ENCODE measurements around the gene CD28. TPM values are rescaled to one million over a fixed set of nuclear protein-coding genes. Genes with fewer than 3 reads are reported as not detected.

Gene CD28
- total RNA-seq, 1 donor from 2014 or later: 2.7 TPM

- Histone ChIP-seq H3K9me3 (no peaks in the 10 kb centered on the region), H3K36me3 (no peaks in the 10 kb centered on the region), H3K27ac (no peak overlapping the region), H3K27me3 (no peaks in the 10 kb centered on the region), H3K4me3 (no peak overlapping the region), H3K4me1 (peaks cover 9% of the 10 kb centered on the region)
- intact Hi-C loops (cut with DNase I): no loop called here
- TF ChIP-seq POLR2AphosphoS5 (IDR thresholded peaks at IDR 0.05; ENCODE audit: insufficient read depth in 1 of 2, low read depth in 1 of 2) (no peak), CTCF (IDR thresholded peaks at IDR 0.05) (no peak), POLR2A (IDR thresholded peaks at IDR 0.05) (no peak)
- DNase-seq (ENCODE audit: extremely low spot score in 2 of 2): no peak
Observed at GRCh38 chr2:203690117-203690431, 16.4 kb upstream of the CD28 start.

- no peaks in the 10 kb centered on the region for H3K9me3 ChIP-seq
- H3K36me3 ChIP-seq: no peaks in the 10 kb centered on the region
- peaks cover 4% of the 10 kb centered on the region for H3K4me1 ChIP-seq
- H3K27me3 ChIP-seq: no peaks in the 10 kb centered on the region
- no peak for DNase-seq (ENCODE audit: extremely low spot score in 2 of 2)
- H3K4me3 ChIP-seq: no peak overlapping the region
- TF ChIP-seq POLR2A (IDR thresholded peaks at IDR 0.05) (no peak), CTCF (IDR thresholded peaks at IDR 0.05) (no peak), POLR2AphosphoS5 (IDR thresholded peaks at IDR 0.05; ENCODE audit: insufficient read depth in 1 of 2, low read depth in 1 of 2) (no peak)
- intact Hi-C loops (cut with DNase I): no loop called here
- H3K27ac ChIP-seq: no peak overlapping the region
Observed at GRCh38 chr2:203690441-203691047, 15.9 kb upstream of the CD28 start.

- DNase-seq (ENCODE audit: extremely low spot score in 2 of 2): no peak
- no peaks in the 10 kb centered on the region for H3K36me3 ChIP-seq
- no peaks in the 10 kb centered on the region for H3K27me3 ChIP-seq
- intact Hi-C loops (cut with DNase I): no loop called here
- H3K4me1 ChIP-seq: no peaks in the 10 kb centered on the region
- no peaks in the 10 kb centered on the region for H3K9me3 ChIP-seq
- H3K4me3 ChIP-seq: no peak overlapping the region
- TF ChIP-seq CTCF (IDR thresholded peaks at IDR 0.05) (no peak), POLR2AphosphoS5 (IDR thresholded peaks at IDR 0.05; ENCODE audit: insufficient read depth in 1 of 2, low read depth in 1 of 2) (no peak), POLR2A (IDR thresholded peaks at IDR 0.05) (no peak)
- H3K27ac ChIP-seq: no peak overlapping the region
Observed at GRCh38 chr2:203691149-203691548, 15.3 kb upstream of the CD28 start.

- no peaks in the 10 kb centered on the region for H3K4me1 ChIP-seq
- no peaks in the 10 kb centered on the region for H3K9me3 ChIP-seq
- TF ChIP-seq POLR2A (IDR thresholded peaks at IDR 0.05): no peak
- TF ChIP-seq POLR2AphosphoS5 (IDR thresholded peaks at IDR 0.05; ENCODE audit: insufficient read depth in 1 of 2, low read depth in 1 of 2): peak in 1 of 2 donors; percentile 29
- TF ChIP-seq CTCF (IDR thresholded peaks at IDR 0.05): no peak
- H3K27me3 ChIP-seq: no peaks in the 10 kb centered on the region
- no peak for DNase-seq (ENCODE audit: extremely low spot score in 2 of 2)
- no peak overlapping the region for H3K27ac ChIP-seq
- intact Hi-C loops (cut with DNase I): no loop called here
- H3K4me3 ChIP-seq: no peak overlapping the region
- no peaks in the 10 kb centered on the region for H3K36me3 ChIP-seq
Observed at GRCh38 chr2:203692031-203692710, 14.3 kb upstream of the CD28 start.

GRCh38 chr2:203693242-203693879 is 13.1 kb upstream of the CD28 start:
- intact Hi-C loops (cut with DNase I): no loop called here

More at GRCh38 chr2:203693242-203693879, 13.1 kb upstream of the CD28 start:
- DNase-seq (ENCODE audit: extremely low spot score in 2 of 2): no peak
- Histone ChIP-seq H3K4me3 (no peak overlapping the region), H3K9me3 (no peaks in the 10 kb centered on the region), H3K27me3 (no peaks in the 10 kb centered on the region), H3K27ac (no peak overlapping the region), H3K36me3 (no peaks in the 10 kb centered on the region), H3K4me1 (no peaks in the 10 kb centered on the region)
- no peak for TF ChIP-seq CTCF (IDR thresholded peaks at IDR 0.05)
- TF ChIP-seq POLR2AphosphoS5 (IDR thresholded peaks at IDR 0.05; ENCODE audit: insufficient read depth in 1 of 2, low read depth in 1 of 2): no peak
- TF ChIP-seq POLR2A (IDR thresholded peaks at IDR 0.05): no peak

Data from vagina (tissue), 2 donors.